IMR-90 (cell line): Measurements from ENCODE around the gene FAHD1.

Source experiments
- BHLHE40 ChIP-seq: fragments of 150-350 bp; IDR thresholded peaks from 2 replicates; pipeline ENCODE4 v1.6.1; 2016; ENCODE audit warnings: mild to moderate bottlenecking, low read depth, low read length
- CHD1 ChIP-seq: IDR thresholded peaks from 2 replicates; pipeline ENCODE4 v1.6.1; 2012; ENCODE audit warnings: low read depth, low read length, improper control_type of control experiment
- MAZ ChIP-seq: IDR thresholded peaks from 2 replicates; pipeline ENCODE4 v1.6.1; 2012; ENCODE audit warnings: low read depth, mild to moderate bottlenecking, low read length, improper control_type of control experiment, moderate library complexity, borderline replicate concordance
- MXI1 ChIP-seq: IDR thresholded peaks from 2 replicates; pipeline ENCODE4 v1.6.1; 2012; ENCODE audit warnings: low read depth, mild to moderate bottlenecking, low read length, moderate library complexity, borderline replicate concordance
- NFE2L2 ChIP-seq: fragments of 150-350 bp; IDR thresholded peaks from 2 replicates; pipeline ENCODE4 v1.6.1; 2016; ENCODE audit warnings: low read depth, mild to moderate bottlenecking, low read length
- POLR2A ChIP-seq: IDR thresholded peaks from 2 replicates; pipeline ENCODE4 v1.6.1; 2012; ENCODE audit warnings: mild to moderate bottlenecking, low read depth, low read length
- RAD21 ChIP-seq: IDR thresholded peaks from 2 replicates; pipeline ENCODE4 v1.6.1; 2012; ENCODE audit warnings: low read length, improper control_type of control experiment
- SMC3 ChIP-seq: fragments of 150-350 bp; IDR thresholded peaks from 2 replicates; pipeline ENCODE4 v1.6.1; 2016; ENCODE audit warnings: low read depth, mild to moderate bottlenecking, antibody characterized with exemption, low read length, moderate library complexity
- TF ChIP-seq, protein P1 (sequence below): conservative IDR thresholded peaks from 2 replicates; pipeline ENCODE4 v1.5.1; 2012; ENCODE audit warnings: mild to moderate bottlenecking, low read depth, low read length, improper control_type of control experiment
- TF ChIP-seq, protein P2 (sequence below): fragments of 150-350 bp; IDR thresholded peaks from 2 replicates; pipeline ENCODE4 v1.6.1; 2017; ENCODE audit warnings: mild to moderate bottlenecking, antibody characterized with exemption, low read length, low read depth
- TF ChIP-seq, protein P3 (sequence below): fragments of 150-350 bp; IDR thresholded peaks from 2 replicates; pipeline ENCODE4 v1.6.1; 2016; ENCODE audit warnings: low read depth, mild to moderate bottlenecking, low read length, moderate library complexity, borderline replicate concordance

DNA sequence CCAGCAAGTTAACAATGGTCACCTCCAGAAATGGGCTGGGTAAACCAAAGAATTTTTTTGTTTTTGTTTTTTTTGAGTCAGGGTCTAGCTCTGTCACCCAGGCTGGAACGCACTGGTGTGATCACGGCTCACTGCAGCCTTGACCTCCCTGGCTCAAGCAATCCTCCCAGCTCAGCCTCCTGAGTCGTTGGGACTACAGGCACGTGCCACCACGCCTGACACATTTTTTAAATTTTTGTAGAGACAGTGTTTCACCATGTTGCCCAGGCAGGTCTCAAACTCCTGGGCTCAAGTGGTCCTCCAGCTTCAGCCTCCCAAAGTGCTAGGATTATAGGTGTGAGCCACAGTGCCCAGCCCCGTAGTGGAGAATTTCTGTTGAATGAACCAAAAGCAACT lies 46.3 kb upstream of the FAHD1 start:
- TF ChIP-seq BHLHE40 = no peak
- no peak for TF ChIP-seq POLR2A
- TF ChIP-seq, protein P1, sequence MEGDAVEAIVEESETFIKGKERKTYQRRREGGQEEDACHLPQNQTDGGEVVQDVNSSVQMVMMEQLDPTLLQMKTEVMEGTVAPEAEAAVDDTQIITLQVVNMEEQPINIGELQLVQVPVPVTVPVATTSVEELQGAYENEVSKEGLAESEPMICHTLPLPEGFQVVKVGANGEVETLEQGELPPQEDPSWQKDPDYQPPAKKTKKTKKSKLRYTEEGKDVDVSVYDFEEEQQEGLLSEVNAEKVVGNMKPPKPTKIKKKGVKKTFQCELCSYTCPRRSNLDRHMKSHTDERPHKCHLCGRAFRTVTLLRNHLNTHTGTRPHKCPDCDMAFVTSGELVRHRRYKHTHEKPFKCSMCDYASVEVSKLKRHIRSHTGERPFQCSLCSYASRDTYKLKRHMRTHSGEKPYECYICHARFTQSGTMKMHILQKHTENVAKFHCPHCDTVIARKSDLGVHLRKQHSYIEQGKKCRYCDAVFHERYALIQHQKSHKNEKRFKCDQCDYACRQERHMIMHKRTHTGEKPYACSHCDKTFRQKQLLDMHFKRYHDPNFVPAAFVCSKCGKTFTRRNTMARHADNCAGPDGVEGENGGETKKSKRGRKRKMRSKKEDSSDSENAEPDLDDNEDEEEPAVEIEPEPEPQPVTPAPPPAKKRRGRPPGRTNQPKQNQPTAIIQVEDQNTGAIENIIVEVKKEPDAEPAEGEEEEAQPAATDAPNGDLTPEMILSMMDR = no peak
- no peak for TF ChIP-seq CHD1
- TF ChIP-seq RAD21 = no peak
- TF ChIP-seq, protein P2, sequence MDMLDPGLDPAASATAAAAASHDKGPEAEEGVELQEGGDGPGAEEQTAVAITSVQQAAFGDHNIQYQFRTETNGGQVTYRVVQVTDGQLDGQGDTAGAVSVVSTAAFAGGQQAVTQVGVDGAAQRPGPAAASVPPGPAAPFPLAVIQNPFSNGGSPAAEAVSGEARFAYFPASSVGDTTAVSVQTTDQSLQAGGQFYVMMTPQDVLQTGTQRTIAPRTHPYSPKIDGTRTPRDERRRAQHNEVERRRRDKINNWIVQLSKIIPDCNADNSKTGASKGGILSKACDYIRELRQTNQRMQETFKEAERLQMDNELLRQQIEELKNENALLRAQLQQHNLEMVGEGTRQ = no peak
- TF ChIP-seq MAZ = no peak
- no peak for TF ChIP-seq NFE2L2
- no peak for TF ChIP-seq MXI1
- no peak for TF ChIP-seq SMC3
- TF ChIP-seq, protein P3, sequence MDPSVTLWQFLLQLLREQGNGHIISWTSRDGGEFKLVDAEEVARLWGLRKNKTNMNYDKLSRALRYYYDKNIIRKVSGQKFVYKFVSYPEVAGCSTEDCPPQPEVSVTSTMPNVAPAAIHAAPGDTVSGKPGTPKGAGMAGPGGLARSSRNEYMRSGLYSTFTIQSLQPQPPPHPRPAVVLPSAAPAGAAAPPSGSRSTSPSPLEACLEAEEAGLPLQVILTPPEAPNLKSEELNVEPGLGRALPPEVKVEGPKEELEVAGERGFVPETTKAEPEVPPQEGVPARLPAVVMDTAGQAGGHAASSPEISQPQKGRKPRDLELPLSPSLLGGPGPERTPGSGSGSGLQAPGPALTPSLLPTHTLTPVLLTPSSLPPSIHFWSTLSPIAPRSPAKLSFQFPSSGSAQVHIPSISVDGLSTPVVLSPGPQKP = no peak
